ENCODE measurements around the gene SLC6A7.

The SLC6A7 gene

GRCh38 chr5:150168864-150169263 is 21.0 kb upstream of the SLC6A7 start:
- in situ Hi-C loops (cut with MboI; ENCODE audit: low sequenced_read_pairs) = no loop called here

GRCh38 chr5:150172145-150172544 is 17.7 kb upstream of the SLC6A7 start:
- in situ Hi-C loops (cut with MboI; ENCODE audit: low sequenced_read_pairs) = no loop called here

GRCh38 chr5:150172556-150172955 is 17.3 kb upstream of the SLC6A7 start:
- in situ Hi-C loops (cut with MboI; ENCODE audit: low sequenced_read_pairs) = no loop called here

DNA sequence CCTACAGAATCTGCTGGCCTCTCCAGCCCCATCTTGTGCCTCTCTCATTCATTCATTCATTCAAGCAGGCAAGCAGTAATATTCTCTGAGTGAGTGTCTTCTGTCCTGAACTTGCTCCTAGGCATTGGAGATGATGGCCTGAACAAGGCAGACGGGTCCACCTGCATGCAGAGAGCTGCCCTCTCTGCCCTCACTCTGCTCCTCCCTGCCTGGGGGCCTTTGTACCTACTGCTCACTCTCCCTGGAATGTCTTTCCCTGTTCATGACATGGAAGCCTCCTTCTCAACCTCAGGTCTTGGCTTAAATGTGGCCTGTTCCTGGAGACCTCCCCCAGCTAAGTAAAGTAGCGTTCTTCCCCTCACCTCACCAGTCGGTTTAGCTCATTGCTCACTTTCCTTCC is 16.7 kb upstream of the SLC6A7 start:
- in situ Hi-C loops (cut with MboI; ENCODE audit: low sequenced_read_pairs) = no loop called here

GRCh38 chr5:150174285-150174684 is 15.6 kb upstream of the SLC6A7 start:
- in situ Hi-C loops (cut with MboI; ENCODE audit: low sequenced_read_pairs) = no loop called here

GRCh38 chr5:150175076-150175475 is 14.8 kb upstream of the SLC6A7 start:
- in situ Hi-C loops (cut with MboI; ENCODE audit: low sequenced_read_pairs) = no loop called here

- in situ Hi-C loops (cut with MboI; ENCODE audit: low sequenced_read_pairs) = no loop called here
These were observed 14.3 kb upstream of the SLC6A7 start for GRCh38 chr5:150175536-150175935.

- in situ Hi-C loops (cut with MboI; ENCODE audit: low sequenced_read_pairs) = no loop called here
These were observed 13.0 kb upstream of the SLC6A7 start for GRCh38 chr5:150176745-150177477.

DNA sequence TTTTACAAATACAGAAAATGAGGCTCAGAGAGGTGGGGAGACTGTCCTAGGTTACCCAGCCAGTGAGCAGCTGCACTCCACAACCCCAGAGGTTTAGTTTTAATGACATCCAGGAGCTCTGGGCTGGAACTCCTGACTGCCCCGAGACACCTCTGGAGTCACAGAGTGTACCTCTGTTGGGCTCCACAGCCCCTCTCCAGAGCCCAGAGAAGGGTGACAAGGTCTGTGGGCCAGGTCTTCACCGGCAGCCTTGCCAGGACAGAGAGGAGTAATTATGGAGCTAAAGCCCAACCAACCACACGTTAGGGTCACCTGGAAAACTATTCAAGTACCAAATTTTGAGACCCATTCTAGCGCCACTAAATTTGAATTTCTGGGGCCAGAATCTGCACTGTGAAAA is 12.1 kb upstream of the SLC6A7 start:
- in situ Hi-C loops (cut with MboI; ENCODE audit: low sequenced_read_pairs) = no loop called here

- in situ Hi-C loops (cut with MboI; ENCODE audit: low sequenced_read_pairs) = no loop called here
These were observed 11.6 kb upstream of the SLC6A7 start for GRCh38 chr5:150178262-150178661.

GRCh38 chr5:150179019-150179620 is 10.7 kb upstream of the SLC6A7 start:
- in situ Hi-C loops (cut with MboI; ENCODE audit: low sequenced_read_pairs) = no loop called here

DNA sequence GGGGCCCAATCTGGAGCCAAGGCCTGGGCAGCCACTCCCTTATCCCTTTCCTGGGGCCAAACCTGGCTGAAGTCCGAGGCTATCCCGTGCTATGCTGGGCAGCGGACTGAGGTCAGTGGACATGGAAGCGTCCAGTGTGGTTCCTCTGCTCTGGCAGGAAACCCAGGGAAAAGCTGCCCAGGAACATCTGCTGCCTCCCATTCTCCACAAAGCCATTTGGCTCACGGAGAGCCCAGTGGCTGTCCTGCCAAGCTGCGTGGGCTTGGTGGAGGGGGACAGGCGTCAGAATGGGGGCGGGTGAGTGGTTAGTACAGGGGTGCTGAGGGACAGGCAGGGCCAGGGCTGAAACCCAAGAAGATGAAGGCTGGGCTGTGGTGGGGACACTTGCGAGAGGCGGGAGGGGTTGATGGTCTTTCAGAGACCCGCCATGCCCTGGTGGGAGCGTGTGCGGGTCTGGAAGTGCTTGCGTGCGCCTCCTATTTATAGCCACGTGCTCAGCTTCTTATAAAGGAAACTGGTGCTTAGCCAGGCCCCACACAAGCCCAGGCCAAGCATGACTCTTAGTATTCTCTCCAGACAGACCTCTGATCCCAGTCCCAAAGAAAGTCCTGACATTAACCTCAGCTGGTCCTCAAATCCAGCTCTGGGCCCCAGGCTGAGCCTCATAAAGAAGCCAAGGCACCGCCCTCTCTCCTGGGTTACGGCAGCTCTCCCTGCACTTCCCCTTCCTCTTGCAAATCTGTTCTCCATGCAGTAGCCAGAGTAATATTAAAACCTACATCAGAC is 9.4 kb upstream of the SLC6A7 start:
- in situ Hi-C loops (cut with MboI; ENCODE audit: low sequenced_read_pairs) = no loop called here

DNA sequence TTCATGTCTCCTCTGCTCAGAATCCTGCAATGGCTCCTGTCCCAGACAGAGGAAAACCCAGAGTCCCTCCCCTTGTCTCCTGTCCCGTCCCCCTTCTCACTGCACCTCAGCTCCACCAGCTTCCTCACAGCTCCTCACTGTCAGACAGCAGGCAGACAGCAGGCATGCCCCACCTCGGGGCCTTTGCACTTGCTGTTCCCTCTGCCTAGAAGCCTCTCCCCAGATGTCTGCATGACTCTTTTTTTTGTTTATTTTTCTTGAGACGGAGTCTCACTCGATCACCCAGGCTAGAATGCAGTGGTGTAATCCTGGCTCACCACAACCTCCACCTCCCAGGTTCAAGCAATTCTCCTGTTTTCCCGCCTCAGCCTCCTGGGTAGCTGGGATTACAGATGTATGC is 8.8 kb upstream of the SLC6A7 start:
- in situ Hi-C loops (cut with MboI; ENCODE audit: low sequenced_read_pairs) = no loop called here

DNA sequence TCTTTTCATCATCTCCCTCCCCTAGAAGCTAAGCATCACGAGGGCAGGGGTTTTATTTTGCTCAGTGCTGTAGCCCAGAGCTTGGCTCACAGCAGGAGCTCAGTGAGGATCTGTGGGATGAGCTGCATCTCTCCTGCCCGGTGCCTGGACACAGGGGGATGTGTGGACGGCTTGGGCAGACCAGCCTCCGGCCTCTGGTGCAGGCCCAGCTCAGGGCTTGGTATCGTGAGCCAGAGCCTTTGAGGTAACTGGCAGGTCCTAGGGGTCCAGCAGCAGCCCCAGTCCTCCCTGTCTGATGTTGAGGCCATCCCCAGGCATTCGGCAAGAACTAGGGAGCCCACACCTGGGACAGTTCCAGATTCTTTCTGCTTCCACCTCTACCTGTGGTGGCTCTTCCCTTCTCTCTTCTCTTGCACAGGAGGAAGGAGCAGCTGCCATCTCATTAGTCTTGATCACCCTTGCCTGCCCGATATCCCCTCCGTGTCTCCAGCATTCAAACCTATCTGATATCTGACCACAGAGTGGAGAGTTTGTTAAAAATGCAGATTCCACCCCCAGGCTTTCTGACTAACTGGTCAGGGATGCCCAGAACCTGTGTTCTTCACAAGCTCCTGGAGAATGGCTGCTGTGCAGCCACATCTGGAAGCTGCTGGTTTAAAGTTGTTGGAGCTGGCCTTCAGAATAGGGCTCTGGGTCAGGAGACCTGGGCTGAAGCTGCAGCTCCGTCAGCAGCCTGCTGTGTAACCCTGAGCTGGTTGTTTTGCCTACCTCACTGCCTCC is 7.9 kb upstream of the SLC6A7 start:
- in situ Hi-C loops (cut with MboI; ENCODE audit: low sequenced_read_pairs) = no loop called here

- in situ Hi-C loops (cut with MboI; ENCODE audit: low sequenced_read_pairs) = no loop called here
These were observed 7.1 kb upstream of the SLC6A7 start for GRCh38 chr5:150182774-150183173.

DNA sequence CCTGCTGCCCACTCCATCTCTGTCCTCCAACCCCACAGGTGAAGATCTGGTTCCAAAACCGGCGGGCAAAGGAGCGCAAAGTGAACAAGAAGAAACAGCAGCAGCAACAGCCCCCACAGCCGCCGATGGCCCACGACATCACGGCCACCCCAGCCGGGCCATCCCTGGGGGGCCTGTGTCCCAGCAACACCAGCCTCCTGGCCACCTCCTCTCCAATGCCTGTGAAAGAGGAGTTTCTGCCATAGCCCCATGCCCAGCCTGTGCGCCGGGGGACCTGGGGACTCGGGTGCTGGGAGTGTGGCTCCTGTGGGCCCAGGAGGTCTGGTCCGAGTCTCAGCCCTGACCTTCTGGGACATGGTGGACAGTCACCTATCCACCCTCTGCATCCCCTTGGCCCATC is 6.4 kb upstream of the SLC6A7 start:
- in situ Hi-C loops (cut with MboI; ENCODE audit: low sequenced_read_pairs) = no loop called here

DNA sequence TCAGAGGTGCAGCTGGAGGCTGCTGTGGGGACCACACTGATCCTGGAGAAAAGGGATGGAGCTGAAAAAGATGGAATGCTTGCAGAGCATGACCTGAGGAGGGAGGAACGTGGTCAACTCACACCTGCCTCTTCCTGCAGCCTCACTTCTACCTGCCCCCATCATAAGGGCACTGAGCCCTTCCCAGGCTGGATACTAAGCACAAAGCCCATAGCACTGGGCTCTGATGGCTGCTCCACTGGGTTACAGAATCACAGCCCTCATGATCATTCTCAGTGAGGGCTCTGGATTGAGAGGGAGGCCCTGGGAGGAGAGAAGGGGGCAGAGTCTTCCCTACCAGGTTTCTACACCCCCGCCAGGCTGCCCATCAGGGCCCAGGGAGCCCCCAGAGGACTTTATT is 5.9 kb upstream of the SLC6A7 start:
- in situ Hi-C loops (cut with MboI; ENCODE audit: low sequenced_read_pairs) = no loop called here

DNA sequence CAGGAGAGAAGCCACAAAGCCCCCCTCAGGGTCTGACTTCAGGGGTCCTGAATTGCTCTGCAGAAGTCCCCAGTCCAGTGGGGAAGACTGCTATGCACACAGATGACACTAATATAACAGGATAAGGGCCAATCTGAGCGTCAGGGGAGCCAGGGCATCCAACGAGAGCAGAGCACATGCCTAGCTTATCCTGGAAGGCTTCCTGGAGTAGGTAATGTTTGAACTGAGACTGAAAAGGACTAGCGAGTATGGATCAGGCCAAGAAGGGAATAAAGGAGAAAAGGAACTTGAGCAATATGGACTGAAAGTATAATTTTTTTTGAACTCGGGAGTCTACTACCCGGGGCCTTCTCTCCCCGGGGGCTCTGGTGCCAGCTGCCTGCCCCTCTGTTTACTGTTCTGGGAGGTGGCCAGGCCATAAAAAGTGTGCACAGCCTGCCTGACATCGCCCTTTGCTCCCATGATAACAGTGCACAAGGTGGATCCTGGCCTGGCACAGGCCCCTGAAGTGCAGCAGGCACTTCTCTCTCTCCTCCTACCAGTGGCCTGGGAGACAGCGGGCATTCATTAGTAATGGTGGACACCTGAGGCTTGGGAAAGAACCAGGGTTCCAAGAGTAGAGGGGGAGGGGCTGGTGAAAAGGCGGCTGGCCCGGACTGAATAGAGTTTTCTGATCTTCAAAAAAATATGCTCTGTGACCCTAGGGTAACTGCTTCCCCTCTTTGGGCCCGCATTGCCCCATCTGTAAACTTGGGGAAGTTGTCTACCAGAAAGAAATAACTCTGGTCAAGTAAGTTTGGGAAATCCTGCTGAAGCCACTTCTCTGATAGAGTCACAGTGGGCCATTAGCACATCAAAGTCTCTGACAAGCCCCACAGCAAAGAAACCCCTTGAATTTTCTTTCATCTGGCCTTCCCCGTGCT is 4.6 kb upstream of the SLC6A7 start:
- in situ Hi-C loops (cut with MboI; ENCODE audit: low sequenced_read_pairs) = no loop called here

DNA sequence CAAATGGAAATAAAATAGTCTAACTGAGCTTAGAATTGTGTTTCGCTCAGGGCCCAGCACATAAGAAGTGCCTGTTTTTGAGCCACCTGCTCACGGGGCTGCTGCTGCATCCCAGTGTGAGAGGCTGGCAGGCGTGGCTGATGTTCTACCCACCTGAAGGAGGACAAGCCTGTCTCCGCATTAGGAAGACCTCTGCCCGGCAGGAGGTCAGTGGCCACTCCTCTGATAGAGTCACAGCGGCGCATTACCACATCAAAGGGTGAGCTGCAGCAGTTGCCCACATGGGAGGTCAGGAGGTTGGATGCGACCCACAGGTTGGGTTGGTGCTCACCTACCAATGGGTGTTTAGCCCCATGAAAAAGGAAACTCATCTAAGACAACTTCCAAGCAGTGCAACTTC is 3.7 kb upstream of the SLC6A7 start:
- in situ Hi-C loops (cut with MboI; ENCODE audit: low sequenced_read_pairs) = no loop called here

GRCh38 chr5:150186897-150187296 is 3.0 kb upstream of the SLC6A7 start:
- in situ Hi-C loops (cut with MboI; ENCODE audit: low sequenced_read_pairs) = no loop called here
